GM12864 (cell line): Measurements from ENCODE around the gene CEBPZ.
A peak's percentile ranks its signal among the peaks of the same experiment; 100 is the strongest.

Experiments
- DNase-seq: peaks from one replicate; pipeline ENCODE4 v3.0.0-alpha.2; 2011; ENCODE audit warnings: low read depth
- H3K4me3 ChIP-seq: 2 replicates; pipeline ENCODE4 v1.5.1; 2011; ENCODE audit warnings: mild to moderate bottlenecking, low read depth, low read length, control low read depth
- CTCF ChIP-seq: IDR thresholded peaks from 2 replicates; pipeline ENCODE4 v1.5.1; 2011; ENCODE audit warnings: low read depth, mild to moderate bottlenecking, moderate library complexity, low read length, control low read depth, inconsistent platforms; ENCODE audit errors: missing control alignments

Gene CEBPZ

DNA sequence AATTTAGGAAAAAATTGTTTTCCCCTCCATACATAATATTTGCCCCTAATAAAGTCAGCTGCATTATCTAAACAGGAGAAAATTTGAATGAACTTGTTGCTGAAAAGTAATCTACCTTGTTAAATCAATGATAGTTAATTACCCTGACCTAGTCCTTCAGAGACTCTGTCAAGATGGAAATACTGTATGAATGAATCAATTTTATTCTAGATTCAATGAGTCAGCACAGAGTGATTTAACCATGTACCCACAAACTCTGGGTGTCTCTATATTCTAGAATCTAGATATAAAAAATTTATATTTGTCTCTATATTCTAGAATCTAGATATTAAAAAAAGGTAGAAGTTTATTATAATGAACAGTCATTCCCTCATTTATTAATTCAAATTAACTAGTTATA lies 36.3 kb upstream of the CEBPZ start:
- H3K4me3 ChIP-seq = no peak overlapping the region
- no peak for DNase-seq
- no peak for TF ChIP-seq CTCF

DNA sequence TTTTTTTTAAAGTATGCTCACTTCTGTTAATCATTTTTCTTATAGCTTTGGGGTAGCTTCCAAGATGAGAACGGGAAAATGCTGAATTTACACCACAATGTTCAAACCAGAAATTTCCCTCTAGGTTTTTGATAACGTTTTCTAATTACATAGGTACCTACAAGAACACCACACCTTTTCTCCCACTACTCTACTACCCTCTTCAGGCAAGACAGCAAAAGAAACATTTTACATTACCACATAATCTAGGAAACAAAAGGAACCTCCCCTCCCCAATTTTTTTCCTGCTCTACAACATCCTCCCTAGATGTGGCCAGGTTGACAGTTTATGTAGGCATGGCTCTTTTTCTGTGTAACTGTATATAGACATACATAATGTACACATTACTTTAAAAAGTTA lies 32.4 kb upstream of the CEBPZ start:
- no peak for DNase-seq
- H3K4me3 ChIP-seq = no peak overlapping the region
- TF ChIP-seq CTCF = no peak

DNA sequence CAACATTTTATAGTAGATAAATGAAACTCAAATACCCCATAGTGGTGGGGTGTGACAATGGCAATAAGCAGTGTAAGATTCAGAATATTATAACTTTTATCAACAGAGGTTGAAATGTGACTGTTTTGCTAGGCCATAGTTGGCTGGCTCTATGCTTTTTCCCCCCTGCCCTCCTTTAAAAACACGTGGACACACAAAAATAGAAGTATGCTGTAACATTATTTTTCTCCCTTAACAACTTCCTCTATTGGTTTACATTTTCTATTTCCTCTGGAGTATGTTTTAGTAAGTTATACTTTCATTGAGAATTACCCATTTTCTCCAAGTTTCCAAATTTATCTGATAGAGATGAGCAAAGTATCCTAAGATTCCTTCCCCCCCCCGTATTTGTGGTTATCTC lies 31.1 kb upstream of the CEBPZ start:
- H3K4me3 ChIP-seq = no peak overlapping the region
- no peak for DNase-seq
- no peak for TF ChIP-seq CTCF

DNA sequence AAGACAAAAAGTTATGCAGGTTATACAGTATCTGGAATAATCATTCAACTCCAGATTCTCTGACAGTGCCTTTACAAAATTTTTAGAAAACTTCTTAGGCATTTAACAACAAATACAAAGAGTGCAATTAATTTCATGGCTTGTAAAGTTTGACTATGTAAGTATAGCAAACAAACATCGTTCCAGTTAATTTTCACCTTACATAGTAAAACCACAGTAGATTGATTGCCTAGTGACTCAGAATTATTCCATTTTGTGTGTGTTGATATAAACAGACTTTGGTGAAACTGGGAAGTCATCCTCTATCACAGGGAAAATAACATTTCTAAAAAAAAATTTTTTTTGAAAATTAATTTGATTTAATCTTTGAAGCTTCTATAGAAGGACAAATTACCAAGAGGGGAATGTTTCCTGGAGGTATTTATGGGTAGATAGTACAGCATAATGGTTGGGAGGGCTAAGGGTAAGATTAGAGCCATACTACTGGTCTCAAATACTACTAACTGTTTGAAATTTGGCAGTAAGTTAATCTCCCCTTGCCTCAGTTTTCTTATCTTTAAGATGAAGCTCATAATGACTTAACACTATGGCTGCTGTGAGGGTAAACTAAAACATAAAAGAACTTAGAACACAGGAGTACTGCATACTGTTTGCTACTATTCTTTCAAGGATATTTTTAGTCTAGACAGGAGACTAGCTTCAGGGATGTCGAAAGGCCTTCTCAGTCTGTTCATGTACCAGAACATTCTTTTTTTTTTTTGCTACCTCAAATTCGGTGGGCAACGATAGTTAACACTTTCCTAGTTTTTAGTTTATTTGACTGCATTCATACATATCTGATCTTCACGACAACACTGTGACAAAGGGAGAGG lies 19.7 kb upstream of the CEBPZ start:
- no peak overlapping the region for H3K4me3 ChIP-seq
- no peak for TF ChIP-seq CTCF
- no peak for DNase-seq

DNA sequence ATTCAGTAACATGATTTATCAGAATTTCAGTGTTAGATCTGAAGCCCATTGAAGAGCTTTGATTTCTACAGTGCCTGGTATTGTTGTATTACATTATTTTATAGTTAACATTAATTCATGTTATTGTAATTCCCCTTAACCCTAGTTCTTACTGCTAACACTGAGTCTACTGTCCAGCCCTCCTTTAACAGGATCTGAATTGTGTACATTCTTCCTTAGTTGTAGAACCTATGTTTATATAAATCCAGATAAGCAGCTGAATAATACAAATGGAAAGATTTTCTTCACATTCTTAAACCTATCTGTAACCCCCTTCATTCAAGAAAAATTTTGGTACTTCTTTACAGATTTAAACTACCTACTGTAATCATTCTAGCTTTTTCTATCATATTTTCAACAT lies 14.8 kb upstream of the CEBPZ start:
- no peak for DNase-seq
- no peak overlapping the region for H3K4me3 ChIP-seq
- no peak for TF ChIP-seq CTCF

- DNase-seq = no peak
- TF ChIP-seq CTCF = no peak
- no peak overlapping the region for H3K4me3 ChIP-seq
Measured at GRCh38 chr2:37244755-37245154, 13.4 kb upstream of the CEBPZ start.

DNA sequence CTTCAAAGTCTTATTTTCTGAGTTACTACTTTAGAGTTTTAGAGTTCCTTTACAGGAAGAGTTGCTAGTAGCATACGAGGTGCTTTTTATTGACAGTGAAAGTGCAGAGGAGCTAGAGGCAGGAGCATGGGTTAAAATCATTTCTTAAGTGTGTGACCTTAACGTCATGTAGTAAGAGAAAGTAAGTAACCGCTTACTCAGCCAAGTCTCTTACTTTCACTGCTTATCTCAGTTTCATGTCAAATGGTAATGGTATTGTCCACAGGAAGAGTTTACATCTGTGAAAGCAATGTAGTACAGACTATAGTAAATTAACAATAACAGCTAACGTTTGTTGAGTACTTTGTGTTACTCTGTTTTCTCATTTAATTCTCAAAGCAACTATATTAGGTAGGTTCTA lies 12.6 kb upstream of the CEBPZ start:
- no peak for TF ChIP-seq CTCF
- peak; percentile 39 for DNase-seq
- no peak overlapping the region for H3K4me3 ChIP-seq
